Thyroid gland (tissue), 4 donors: ENCODE results near the gene MAP2K2.

Experiments used
- CTCF ChIP-seq, 6 experiments: fragments of 200-600 bp in 3 of 6; fragments of 450-650 bp in 3 of 6; sonication (generic) in 3 of 6; IDR thresholded peaks; one replicate each; pipeline ENCODE4 v1.5.1; 2016 to 2019; ENCODE audit warnings: antibody characterized with exemption in 6 of 6, mild to moderate bottlenecking in 2 of 6, inconsistent platforms in 1 of 6, moderate library complexity in 1 of 6
- POLR2A ChIP-seq, 2 donors: fragments of 450-650 bp; IDR thresholded peaks; one replicate each; pipeline ENCODE4 v1.6.1; 2017; ENCODE audit warnings: antibody characterized with exemption in 2 of 2, mild to moderate bottlenecking in 2 of 2, moderate library complexity in 1 of 2

DNA sequence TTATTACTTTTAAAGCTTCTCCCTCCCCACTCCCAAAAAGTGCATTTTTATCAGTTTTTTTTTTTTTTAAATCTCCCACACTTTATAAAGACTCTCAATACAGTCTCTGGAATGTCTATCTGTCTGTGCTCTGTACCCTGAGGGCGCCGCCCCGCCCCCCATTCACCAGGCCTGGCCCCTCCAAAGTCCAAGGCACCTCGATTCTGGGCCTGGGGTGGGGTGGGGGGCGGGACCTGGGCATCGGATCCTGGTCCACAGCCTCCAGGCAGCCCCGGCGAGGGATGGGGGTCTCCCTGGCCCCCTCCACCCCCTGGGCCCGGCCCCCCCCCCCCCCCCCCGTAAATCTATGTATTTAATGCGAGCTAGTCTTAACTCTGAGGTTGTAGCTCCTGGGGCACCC, 80.5 kb downstream of the MAP2K2 start:
- TF ChIP-seq CTCF (IDR thresholded peaks at IDR 0.05) (no peak), POLR2A (IDR thresholded peaks at IDR 0.05) (no peak)
